WERI-Rb-1 (cell line): ENCODE results near the gene SNAP23.

Source experiments
- DNase-seq: peaks from one replicate; pipeline ENCODE4 v3.0.0-alpha.2; 2020
- H3K27ac ChIP-seq: fragments of 250-450 bp; sonication (Bioruptor Pico); 2 replicates; pipeline ENCODE4 v1.5.1; 2020; ENCODE audit warnings: mild to moderate bottlenecking, moderate library complexity
- H3K27me3 ChIP-seq: fragments of 250-450 bp; sonication (Bioruptor Pico); 2 replicates; pipeline ENCODE4 v1.5.1; 2021; ENCODE audit warnings: mild to moderate bottlenecking, low read depth, moderate library complexity; ENCODE audit not compliant: insufficient read depth, severe bottlenecking
- H3K36me3 ChIP-seq: fragments of 250-450 bp; sonication (Bioruptor Pico); 2 replicates; pipeline ENCODE4 v1.5.1; 2020; ENCODE audit warnings: mild to moderate bottlenecking, moderate library complexity
- H3K4me3 ChIP-seq: 2 replicates; pipeline ENCODE4 v1.5.1; 2011; ENCODE audit warnings: low read depth, mild to moderate bottlenecking, control low read depth, low read length
- H3K9me3 ChIP-seq: fragments of 250-450 bp; sonication (Bioruptor Pico); 2 replicates; pipeline ENCODE4 v1.5.1; 2021; ENCODE audit warnings: mild to moderate bottlenecking, moderate library complexity; ENCODE audit not compliant: severe bottlenecking
- TF ChIP-seq, protein P1 (sequence below): IDR thresholded peaks from 2 replicates; pipeline ENCODE4 v1.5.1; 2011; ENCODE audit warnings: low read depth, mild to moderate bottlenecking, control low read depth, inconsistent platforms, low read length

SNAP23 gene

DNA sequence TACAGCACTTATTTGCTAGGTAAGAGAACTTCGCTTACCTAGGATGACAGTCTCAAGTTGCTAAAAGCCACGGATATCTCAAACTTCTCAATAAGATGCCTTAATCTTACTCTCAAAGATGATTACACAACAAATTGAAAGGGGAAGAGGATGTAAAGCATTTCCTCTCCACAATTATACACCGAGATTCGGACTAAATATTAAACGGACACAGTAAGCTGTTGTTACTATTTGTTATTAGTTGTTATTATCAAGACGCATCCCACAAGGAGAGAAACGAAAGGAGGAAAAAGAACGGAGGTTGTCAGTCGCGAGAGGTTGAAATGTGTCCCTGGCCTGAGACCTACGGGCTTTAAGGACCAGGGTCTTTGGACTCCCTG is 5.2 kb upstream of the SNAP23 start:
- H3K27ac ChIP-seq, result peak overlapping the region; percentile 83
- H3K9me3 ChIP-seq, result no peaks in the 10 kb centered on the region
- H3K4me3 ChIP-seq, result peak overlapping the region; percentile 80
- H3K27me3 ChIP-seq, result no peaks in the 10 kb centered on the region
- no peaks in the 10 kb centered on the region for H3K36me3 ChIP-seq
- TF ChIP-seq, protein P1, sequence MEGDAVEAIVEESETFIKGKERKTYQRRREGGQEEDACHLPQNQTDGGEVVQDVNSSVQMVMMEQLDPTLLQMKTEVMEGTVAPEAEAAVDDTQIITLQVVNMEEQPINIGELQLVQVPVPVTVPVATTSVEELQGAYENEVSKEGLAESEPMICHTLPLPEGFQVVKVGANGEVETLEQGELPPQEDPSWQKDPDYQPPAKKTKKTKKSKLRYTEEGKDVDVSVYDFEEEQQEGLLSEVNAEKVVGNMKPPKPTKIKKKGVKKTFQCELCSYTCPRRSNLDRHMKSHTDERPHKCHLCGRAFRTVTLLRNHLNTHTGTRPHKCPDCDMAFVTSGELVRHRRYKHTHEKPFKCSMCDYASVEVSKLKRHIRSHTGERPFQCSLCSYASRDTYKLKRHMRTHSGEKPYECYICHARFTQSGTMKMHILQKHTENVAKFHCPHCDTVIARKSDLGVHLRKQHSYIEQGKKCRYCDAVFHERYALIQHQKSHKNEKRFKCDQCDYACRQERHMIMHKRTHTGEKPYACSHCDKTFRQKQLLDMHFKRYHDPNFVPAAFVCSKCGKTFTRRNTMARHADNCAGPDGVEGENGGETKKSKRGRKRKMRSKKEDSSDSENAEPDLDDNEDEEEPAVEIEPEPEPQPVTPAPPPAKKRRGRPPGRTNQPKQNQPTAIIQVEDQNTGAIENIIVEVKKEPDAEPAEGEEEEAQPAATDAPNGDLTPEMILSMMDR, result no peak
- DNase-seq, result no peak

DNA sequence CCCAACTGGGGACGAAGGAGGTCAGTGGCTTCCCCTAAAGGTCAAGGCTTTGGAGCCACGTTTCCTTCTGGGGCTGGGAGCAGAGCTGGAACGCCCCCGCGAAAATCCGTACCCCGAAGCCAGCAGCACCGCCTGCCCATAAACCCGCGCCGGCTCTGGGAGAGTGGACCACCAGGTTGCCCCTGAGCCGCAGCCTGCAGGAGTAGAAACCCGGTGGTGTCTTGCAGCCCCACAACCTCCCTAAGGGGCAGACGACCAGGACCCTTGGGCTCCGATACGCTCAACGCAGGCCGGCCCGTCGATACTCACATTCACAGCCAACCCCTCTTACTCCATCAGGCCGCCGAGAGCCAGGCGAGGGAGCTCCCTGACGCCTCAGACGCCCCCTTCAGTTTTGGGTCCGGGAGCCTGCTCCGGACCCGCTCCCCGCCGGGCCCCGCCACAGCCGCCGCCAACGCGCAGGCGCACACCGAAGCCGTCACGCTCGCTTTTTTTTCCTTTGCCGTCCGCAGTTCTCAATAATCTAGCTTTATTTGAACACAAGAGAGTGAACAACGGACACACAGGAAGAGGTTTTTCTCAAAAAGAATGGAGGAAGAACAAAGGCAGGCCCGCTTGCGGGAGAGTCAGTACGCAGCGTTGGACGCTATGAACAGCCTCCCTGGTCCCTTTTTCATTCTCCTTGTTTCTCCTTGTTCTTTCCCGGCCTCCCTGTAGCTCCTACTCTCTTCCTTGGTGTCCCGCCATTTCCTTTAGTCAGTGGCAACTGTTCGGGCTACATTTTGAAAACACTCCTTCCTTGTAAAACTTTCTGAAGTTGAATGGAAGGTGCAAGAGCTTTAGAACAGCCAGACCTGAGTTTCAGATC is 4.5 kb upstream of the SNAP23 start, which contains the start of gene ZNF106:
Gene ZNF106, minus strand, starts transcription at position 471 of the 868 bp plus-strand sequence. CDS start 18,852 bp downstream, outside the sequence.
- TF ChIP-seq, protein P1, result no peak
- peak within 1 kb of the TSS; percentile 83 for H3K27ac ChIP-seq
- H3K4me3 ChIP-seq, result peak within 1 kb of the TSS; percentile 80
- no peaks in the 10 kb centered on the region for H3K36me3 ChIP-seq
- no peaks in the 10 kb centered on the region for H3K27me3 ChIP-seq
- H3K9me3 ChIP-seq, result no peaks in the 10 kb centered on the region
- DNase-seq, result peak; percentile 86

DNA sequence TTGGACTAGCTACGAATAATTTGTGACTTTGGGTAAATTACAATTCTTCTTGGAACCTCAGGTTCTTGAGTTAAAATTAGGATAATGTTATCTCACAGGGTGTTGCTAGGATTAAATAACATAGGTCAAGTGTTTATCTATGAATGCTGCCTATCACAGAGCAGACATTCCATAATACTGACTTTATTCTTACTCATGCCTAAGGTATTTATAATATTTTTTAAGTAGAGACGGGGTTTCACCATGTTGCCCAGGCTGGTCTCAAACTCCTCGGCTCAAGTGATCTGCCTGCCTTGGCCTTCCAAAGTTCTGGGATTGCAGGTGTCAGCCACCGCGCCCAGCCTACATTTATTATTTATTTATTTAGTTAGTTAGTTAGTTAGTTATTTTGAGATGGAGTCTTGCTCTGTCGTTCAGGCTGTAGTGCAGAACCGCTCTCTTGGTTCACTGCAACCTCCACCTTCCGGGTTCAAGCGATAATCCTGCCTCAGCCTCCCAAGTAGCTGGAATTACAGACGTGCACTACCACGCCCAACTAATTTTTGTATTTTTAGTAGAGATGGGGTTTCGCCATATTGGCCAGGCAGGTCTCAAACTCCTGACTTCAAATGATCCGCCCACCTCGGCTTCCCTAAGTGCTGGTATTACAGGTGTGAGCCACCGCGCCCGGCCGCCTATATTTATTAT is 3.8 kb upstream of the SNAP23 start:
- Histone ChIP-seq H3K9me3 (no peaks in the 10 kb centered on the region), H3K4me3 (peak overlapping the region; percentile 80), H3K27ac (peak overlapping the region; percentile 83), H3K27me3 (no peaks in the 10 kb centered on the region), H3K36me3 (no peaks in the 10 kb centered on the region)
- TF ChIP-seq, protein P1, result no peak
- DNase-seq, result no peak

DNA sequence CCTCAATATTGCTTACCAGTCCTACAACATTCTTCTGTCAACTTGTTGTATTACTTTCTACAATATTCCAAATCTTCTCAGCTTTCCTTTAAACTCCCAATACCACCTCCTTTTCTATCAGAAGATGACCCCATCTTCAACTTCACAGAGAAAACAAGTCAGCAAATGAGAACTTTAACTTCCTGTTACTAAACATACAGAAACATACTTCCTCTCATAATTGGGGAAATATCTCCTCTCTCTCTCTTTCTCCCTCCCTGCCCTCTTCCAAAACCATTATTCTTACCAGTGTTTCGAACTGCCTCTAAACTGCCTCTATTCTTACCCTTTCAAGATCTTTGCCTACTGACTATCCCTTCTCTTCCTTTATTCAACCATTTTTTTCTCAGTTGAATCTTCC is 1.8 kb upstream of the SNAP23 start:
- TF ChIP-seq, protein P1, result no peak
- Histone ChIP-seq H3K9me3 (no peaks in the 10 kb centered on the region), H3K4me3 (no peak overlapping the region), H3K27ac (no peak overlapping the region), H3K36me3 (no peaks in the 10 kb centered on the region), H3K27me3 (no peaks in the 10 kb centered on the region)
- no peak for DNase-seq

DNA sequence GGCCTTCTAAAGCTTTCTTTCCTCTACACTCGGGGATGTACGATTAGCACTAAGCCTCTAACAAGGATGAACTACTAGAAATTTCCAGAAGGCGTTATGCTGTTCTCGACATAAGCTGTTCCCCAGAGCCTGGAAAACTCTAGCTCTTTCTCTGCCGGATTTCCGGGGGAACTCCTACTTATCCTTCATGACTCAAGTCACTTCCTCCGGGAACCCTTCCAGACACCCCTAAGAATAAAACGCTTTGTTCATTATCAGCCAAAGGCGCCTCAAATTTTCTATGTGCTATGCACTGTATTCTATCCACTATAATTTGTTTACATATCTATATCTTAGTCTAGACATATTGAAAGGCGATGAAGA is 455 bp upstream of the SNAP23 start:
- Histone ChIP-seq H3K9me3 (no peaks in the 10 kb centered on the region), H3K4me3 (peak overlapping the region; percentile 70), H3K36me3 (no peaks in the 10 kb centered on the region), H3K27me3 (no peaks in the 10 kb centered on the region), H3K27ac (no peak overlapping the region; the same call in 1 of the 2 replicates)
- TF ChIP-seq, protein P1, result no peak
- no peak for DNase-seq
